Brain microvascular endothelial cell (primary cell): ENCODE measurements around the gene PLB1.

ENCODE experiments used
- DNase-seq: peaks from one replicate; pipeline ENCODE4 v3.0.0-alpha.2; 2020
- H3K27ac ChIP-seq: fragments of 250-450 bp; sonication (Bioruptor Pico); 2 replicates; pipeline ENCODE4 v1.5.1; 2020; ENCODE audit warnings: mild to moderate bottlenecking, moderate library complexity
- H3K27me3 ChIP-seq: fragments of 250-450 bp; sonication (Bioruptor Pico); replicated peaks from 2 replicates; pipeline ENCODE4 v1.5.1; 2020; ENCODE audit warnings: mild to moderate bottlenecking
- H3K36me3 ChIP-seq: fragments of 250-450 bp; sonication (Bioruptor Pico); replicated peaks from 2 replicates; pipeline ENCODE4 v1.5.1; 2020; ENCODE audit warnings: mild to moderate bottlenecking
- H3K4me3 ChIP-seq: 2 replicates; pipeline ENCODE4 v1.5.1; 2011; ENCODE audit warnings: low read depth, mild to moderate bottlenecking, control low read depth, low read length, moderate library complexity
- CTCF ChIP-seq: IDR thresholded peaks from 2 replicates; pipeline ENCODE4 v1.5.1; 2011; ENCODE audit warnings: low read depth, mild to moderate bottlenecking, moderate library complexity, low read length, control low read depth, inconsistent platforms; ENCODE audit errors: missing control alignments
- in situ Hi-C: cut with HindIII; loops from 2 replicates; pipeline ENCODE4 v1.10.0; 2017; ENCODE audit warnings: low sequenced_read_pairs, low pct_ligation_motif_present

The PLB1 gene

GRCh38 chr2:28687640-28688385 is 192.0 kb downstream of the PLB1 start:
- Histone ChIP-seq H3K36me3 (no peaks in the 10 kb centered on the region), H3K27ac (no peak overlapping the region), H3K4me3 (no peak overlapping the region), H3K27me3 (no peaks in the 10 kb centered on the region)
- DNase-seq = no peak
- TF ChIP-seq CTCF = no peak
- in situ Hi-C loops = no loop called here

DNA sequence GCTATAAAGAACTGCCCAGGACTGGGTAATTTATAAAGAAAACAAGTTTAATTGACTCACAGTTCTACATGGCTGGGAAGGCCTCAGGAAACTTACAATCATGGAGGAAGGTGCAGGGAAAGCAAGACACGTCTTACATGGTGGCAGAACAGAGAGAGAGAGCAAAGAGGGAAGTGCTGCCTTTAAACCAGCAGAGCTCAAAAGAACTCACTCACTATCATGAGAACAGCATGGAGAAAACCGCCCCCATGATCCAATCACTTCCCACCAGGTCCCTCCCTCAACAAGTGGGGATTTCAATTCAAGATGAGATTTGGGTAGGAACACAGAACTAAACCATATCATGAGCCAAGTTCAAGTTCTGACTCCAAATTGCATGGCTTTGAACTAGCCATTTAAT is 193.0 kb downstream of the PLB1 start:
- DNase-seq = no peak
- Histone ChIP-seq H3K27me3 (no peaks in the 10 kb centered on the region), H3K27ac (no peak overlapping the region), H3K4me3 (no peak overlapping the region), H3K36me3 (no peaks in the 10 kb centered on the region)
- no peak for TF ChIP-seq CTCF
- in situ Hi-C loops = no loop called here

- TF ChIP-seq CTCF = no peak
- no peaks in the 10 kb centered on the region for H3K36me3 ChIP-seq
- no peak for DNase-seq
- H3K27ac ChIP-seq = no peak overlapping the region
- no peaks in the 10 kb centered on the region for H3K27me3 ChIP-seq
- H3K4me3 ChIP-seq = no peak overlapping the region
- in situ Hi-C loops = no loop called here
Observed at GRCh38 chr2:28689771-28690170, 193.9 kb downstream of the PLB1 start.

DNA sequence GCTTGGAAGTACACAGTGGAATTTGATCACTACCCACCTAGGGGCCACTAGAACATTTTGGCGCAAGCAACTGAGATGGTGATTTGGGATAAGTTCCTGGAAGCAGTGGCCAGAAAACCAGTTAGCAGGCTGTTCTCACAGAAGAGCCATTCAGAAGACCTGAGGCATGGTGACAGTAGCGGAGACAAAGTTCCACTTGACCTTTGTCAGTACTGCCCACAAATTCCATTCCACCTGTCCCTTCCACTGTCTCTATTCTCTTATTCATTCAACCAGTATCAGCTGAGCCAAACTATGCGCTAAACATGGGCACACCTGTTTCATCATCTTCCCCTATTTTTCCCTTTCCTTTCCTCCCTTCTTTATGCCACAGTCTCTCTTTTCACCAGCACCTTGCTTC is 196.6 kb downstream of the PLB1 start:
- TF ChIP-seq CTCF = no peak
- H3K4me3 ChIP-seq = no peak overlapping the region
- DNase-seq = no peak
- no peak overlapping the region for H3K27ac ChIP-seq
- in situ Hi-C loops = no loop called here
- H3K27me3 ChIP-seq = no peaks in the 10 kb centered on the region
- no peaks in the 10 kb centered on the region for H3K36me3 ChIP-seq

GRCh38 chr2:28693223-28693622 is 197.4 kb downstream of the PLB1 start:
- Histone ChIP-seq H3K4me3 (no peak overlapping the region), H3K27me3 (no peaks in the 10 kb centered on the region), H3K36me3 (no peaks in the 10 kb centered on the region), H3K27ac (no peak overlapping the region)
- in situ Hi-C loops = no loop called here
- TF ChIP-seq CTCF = no peak
- no peak for DNase-seq
